ENCODE measurements around the gene HIGD2A. TPM values are rescaled to one million over a fixed set of nuclear protein-coding genes. Genes with fewer than 3 reads are reported as not detected.
A peak's percentile ranks its signal among the peaks of the same experiment; 100 is the strongest.

Gene HIGD2A, protein sequence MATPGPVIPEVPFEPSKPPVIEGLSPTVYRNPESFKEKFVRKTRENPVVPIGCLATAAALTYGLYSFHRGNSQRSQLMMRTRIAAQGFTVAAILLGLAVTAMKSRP
- total RNA-seq (2014; rRNA removed; shearing (Covaris generic)): 50.1 and 67.7 TPM in 2 replicates
- 194 and 206 TPM in 2 replicates for polyA plus RNA-seq (2016; fragmentation: Nextera tagmentation; extraction: Ambion mirVana)
- long read RNA-seq, transcript HIGD2A-201 (2 exons, 668 nt): major isoform, 71 of 74 reads
- long read RNA-seq, partial matches to known transcripts: 0 of 74 reads
- long read RNA-seq, other reads (novel, unspliced or antisense): 3 of 74 reads

DNA sequence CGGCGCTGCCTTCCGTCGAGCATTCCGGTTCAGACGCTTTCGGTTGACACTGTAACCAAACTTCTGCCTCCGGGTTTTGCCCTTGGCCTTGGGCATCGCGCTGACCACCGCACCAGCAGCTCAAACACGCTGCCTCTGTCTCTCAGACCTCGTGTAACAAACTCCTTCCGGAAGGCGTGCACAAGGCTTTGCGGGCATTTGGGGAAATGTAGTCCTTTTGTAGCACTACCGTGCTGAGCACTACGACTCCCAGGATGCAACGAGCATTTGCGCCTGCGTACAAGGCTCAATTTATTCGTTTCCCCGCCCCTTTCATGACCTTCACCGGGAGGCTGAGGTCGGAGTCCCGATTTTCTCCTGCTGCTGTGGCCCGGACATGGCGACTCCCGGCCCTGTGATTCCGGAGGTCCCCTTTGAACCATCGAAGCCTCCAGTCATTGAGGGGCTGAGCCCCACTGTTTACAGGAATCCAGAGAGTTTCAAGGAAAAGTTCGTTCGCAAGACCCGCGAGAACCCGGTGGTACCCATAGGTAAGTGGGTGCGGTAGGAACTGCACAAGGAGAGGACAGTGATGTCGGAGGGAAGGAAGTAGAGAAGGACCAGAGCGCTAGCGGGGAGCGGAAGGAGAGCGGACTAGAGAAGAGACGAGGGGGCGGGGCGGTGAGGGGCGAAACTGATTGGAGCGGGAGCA lies at the start of gene HIGD2A, which contains the start of gene NOP16:
Gene HIGD2A (plus strand): TSS at position 308 of the 691 bp plus-strand sequence. CDS start 69 bp downstream, at position 377.
Gene NOP16 (minus strand): TSS at position 155 of the 691 bp plus-strand sequence. CDS start 59 bp downstream, at position 96.
- Histone ChIP-seq H3K36me3 (ENCODE audit: insufficient read depth) (peaks cover 21% of the 10 kb centered on the region), H3K4me3 (peak within 1 kb of the TSS; percentile 67), H3F3A (replicated peaks; ENCODE audit: low read depth) (peaks cover 18% of the 10 kb centered on the region; the same call in 1 of the 2 replicates), H4K20me1 (replicated peaks; ENCODE audit: insufficient read depth) (peaks cover 15% of the 10 kb centered on the region), H3K27me3 (ENCODE audit: insufficient read depth) (no peaks in the 10 kb centered on the region), H3K9me2 (ENCODE audit: insufficient read depth) (no peaks in the 10 kb centered on the region), H3K4me2 (peak within 1 kb of the TSS; percentile 96), H3K4me1 (ENCODE audit: insufficient read depth) (peaks cover 9% of the 10 kb centered on the region; the same call in 1 of the 2 replicates), H2AFZ (peak within 1 kb of the TSS; percentile 61; the same call in 1 of the 2 replicates), H3K79me2 (replicated peaks; ENCODE audit: insufficient read depth) (peaks cover 33% of the 10 kb centered on the region), H3K27ac (ENCODE audit: low read depth) (peak within 1 kb of the TSS; percentile 97)
- DNase-seq (ENCODE audit: low spot score): peak; percentile 100
- Mint-ChIP-seq H3K27ac (peak within 1 kb of the TSS; percentile 100), H3K9me3 (no peaks in the 10 kb centered on the region; the same call in 2 of the 3 replicates), H3K4me1 (peaks cover 16% of the 10 kb centered on the region), H3K36me3 (ENCODE audit: low read depth) (peaks cover 58% of the 10 kb centered on the region), H3K4me3 (peak within 1 kb of the TSS; percentile 99), H3K27me3 (ENCODE audit: insufficient read depth, low read depth, poor library complexity) (peaks cover 17% of the 10 kb centered on the region)
- peak; percentile 91 for ATAC-seq
- TF ChIP-seq ZNF114 (CRISPR knock-in tag; IDR thresholded peaks at IDR 0.05) (peak; percentile 76; the same call in 1 of the 2 replicates), ZNF462 (CRISPR knock-in tag; IDR thresholded peaks at IDR 0.05) (no peak), ZNF331 (CRISPR knock-in tag; IDR thresholded peaks at IDR 0.05; ENCODE audit: low read depth) (no peak), POLR2AphosphoS5 (IDR thresholded peaks at IDR 0.05; ENCODE audit: low read depth) (peak; percentile 94), REST (IDR thresholded peaks at IDR 0.05; ENCODE audit: unreplicated experiment) (no peak), JUNB (IDR thresholded peaks at IDR 0.05; ENCODE audit: unreplicated experiment) (no peak), NANOG (IDR thresholded peaks at IDR 0.05; ENCODE audit: borderline replicate concordance) (peak; percentile 41; the same call in 1 of the 2 replicates), EZH2phosphoT487 (IDR thresholded peaks at IDR 0.05; ENCODE audit: unreplicated experiment) (no peak), CREB1 (CRISPR knock-in tag; IDR thresholded peaks at IDR 0.05; ENCODE audit: low read depth) (peak; percentile 69)
- TF ChIP-seq, protein P1, sequence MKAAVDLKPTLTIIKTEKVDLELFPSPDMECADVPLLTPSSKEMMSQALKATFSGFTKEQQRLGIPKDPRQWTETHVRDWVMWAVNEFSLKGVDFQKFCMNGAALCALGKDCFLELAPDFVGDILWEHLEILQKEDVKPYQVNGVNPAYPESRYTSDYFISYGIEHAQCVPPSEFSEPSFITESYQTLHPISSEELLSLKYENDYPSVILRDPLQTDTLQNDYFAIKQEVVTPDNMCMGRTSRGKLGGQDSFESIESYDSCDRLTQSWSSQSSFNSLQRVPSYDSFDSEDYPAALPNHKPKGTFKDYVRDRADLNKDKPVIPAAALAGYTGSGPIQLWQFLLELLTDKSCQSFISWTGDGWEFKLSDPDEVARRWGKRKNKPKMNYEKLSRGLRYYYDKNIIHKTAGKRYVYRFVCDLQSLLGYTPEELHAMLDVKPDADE (IDR thresholded peaks at IDR 0.05): no peak; the same call in none of the 2 replicates
- TF ChIP-seq, protein P2, sequence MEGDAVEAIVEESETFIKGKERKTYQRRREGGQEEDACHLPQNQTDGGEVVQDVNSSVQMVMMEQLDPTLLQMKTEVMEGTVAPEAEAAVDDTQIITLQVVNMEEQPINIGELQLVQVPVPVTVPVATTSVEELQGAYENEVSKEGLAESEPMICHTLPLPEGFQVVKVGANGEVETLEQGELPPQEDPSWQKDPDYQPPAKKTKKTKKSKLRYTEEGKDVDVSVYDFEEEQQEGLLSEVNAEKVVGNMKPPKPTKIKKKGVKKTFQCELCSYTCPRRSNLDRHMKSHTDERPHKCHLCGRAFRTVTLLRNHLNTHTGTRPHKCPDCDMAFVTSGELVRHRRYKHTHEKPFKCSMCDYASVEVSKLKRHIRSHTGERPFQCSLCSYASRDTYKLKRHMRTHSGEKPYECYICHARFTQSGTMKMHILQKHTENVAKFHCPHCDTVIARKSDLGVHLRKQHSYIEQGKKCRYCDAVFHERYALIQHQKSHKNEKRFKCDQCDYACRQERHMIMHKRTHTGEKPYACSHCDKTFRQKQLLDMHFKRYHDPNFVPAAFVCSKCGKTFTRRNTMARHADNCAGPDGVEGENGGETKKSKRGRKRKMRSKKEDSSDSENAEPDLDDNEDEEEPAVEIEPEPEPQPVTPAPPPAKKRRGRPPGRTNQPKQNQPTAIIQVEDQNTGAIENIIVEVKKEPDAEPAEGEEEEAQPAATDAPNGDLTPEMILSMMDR (conservative IDR thresholded peaks at IDR 0.05; ENCODE audit: low read depth in 2 of 2): 0 out of 4 replicates have a peak, but pooled peaks of 1 of the 2 experiments have one; percentile 1

Measured in GM23338 (cell line).